ENCODE results near the gene CCNI2. TPM values are rescaled to one million over a fixed set of nuclear protein-coding genes. Genes with fewer than 3 reads are reported as not detected.

CCNI2 gene
- polyA plus RNA-seq, 3 donors from 2014 or later = 0.13 to 1.3 TPM; not detected in 1

GRCh38 chr5:132764051-132764450 is 16.8 kb downstream of the CCNI2 start:
- H3K27me3 Mint-ChIP-seq (ENCODE audit: low read depth in 3 of 3) = peaks cover 0 to 2% (median 1%) of the 10 kb centered on the region in 3 donors
- H3K9me3 Mint-ChIP-seq = no peaks in the 10 kb centered on the region
- no peak overlapping the region for H3K27ac Mint-ChIP-seq

GRCh38 chr5:132764671-132765238 is 17.5 kb downstream of the CCNI2 start:
- Mint-ChIP-seq H3K4me3 (no peak overlapping the region), H3K27ac (no peak overlapping the region)
- DNase-seq = no peak

More at GRCh38 chr5:132764051-132764450, 16.8 kb downstream of the CCNI2 start:
- no peaks in the 10 kb centered on the region for H3K4me1 Mint-ChIP-seq
- no peak for DNase-seq
- peaks cover 0 to 15% (median 0%) of the 10 kb centered on the region in 3 donors for H3K36me3 Mint-ChIP-seq
- H3K4me3 Mint-ChIP-seq = no peak overlapping the region

GRCh38 chr5:132765311-132766019 is 18.2 kb downstream of the CCNI2 start:
- H3K4me1 Mint-ChIP-seq = no peaks in the 10 kb centered on the region
- H3K27me3 Mint-ChIP-seq (ENCODE audit: low read depth in 3 of 3) = peaks cover 0 to 2% (median 1%) of the 10 kb centered on the region in 3 donors
- H3K36me3 Mint-ChIP-seq = peaks cover 0 to 13% (median 0%) of the 10 kb centered on the region in 3 donors
- no peaks in the 10 kb centered on the region for H3K9me3 Mint-ChIP-seq
- DNase-seq = no peak
- no peak overlapping the region for H3K27ac Mint-ChIP-seq
- H3K4me3 Mint-ChIP-seq = no peak overlapping the region

More at GRCh38 chr5:132764671-132765238, 17.5 kb downstream of the CCNI2 start:
- Mint-ChIP-seq H3K9me3 (no peaks in the 10 kb centered on the region), H3K27me3 (ENCODE audit: low read depth in 3 of 3) (peaks cover 0 to 2% (median 1%) of the 10 kb centered on the region in 3 donors), H3K4me1 (no peaks in the 10 kb centered on the region), H3K36me3 (peaks cover 0 to 15% (median 0%) of the 10 kb centered on the region in 3 donors)

- no peaks in the 10 kb centered on the region for H3K4me1 Mint-ChIP-seq
- peaks cover 0 to 7% (median 0%) of the 10 kb centered on the region in 3 donors for H3K36me3 Mint-ChIP-seq
- no peak overlapping the region for H3K27ac Mint-ChIP-seq
- H3K4me3 Mint-ChIP-seq = no peak overlapping the region
- peaks cover 0 to 2% (median 1%) of the 10 kb centered on the region in 3 donors for H3K27me3 Mint-ChIP-seq (ENCODE audit: low read depth in 3 of 3)
- H3K9me3 Mint-ChIP-seq = no peaks in the 10 kb centered on the region
- DNase-seq = no peak
Observed at GRCh38 chr5:132766020-132766805, 19.0 kb downstream of the CCNI2 start.

- peaks cover 0 to 2% (median 1%) of the 10 kb centered on the region in 3 donors for H3K27me3 Mint-ChIP-seq (ENCODE audit: low read depth in 3 of 3)
- no peaks in the 10 kb centered on the region for H3K4me1 Mint-ChIP-seq
- no peak for DNase-seq
- H3K4me3 Mint-ChIP-seq = no peak overlapping the region
- peaks cover 0 to 6% (median 0%) of the 10 kb centered on the region in 3 donors for H3K36me3 Mint-ChIP-seq
- no peaks in the 10 kb centered on the region for H3K9me3 Mint-ChIP-seq
- no peak overlapping the region for H3K27ac Mint-ChIP-seq
Observed at GRCh38 chr5:132766806-132767055, 19.5 kb downstream of the CCNI2 start.

- DNase-seq = no peak
- Mint-ChIP-seq H3K36me3 (peaks cover 0 to 6% (median 0%) of the 10 kb centered on the region in 3 donors), H3K27me3 (ENCODE audit: low read depth in 3 of 3) (peaks cover 0 to 2% (median 1%) of the 10 kb centered on the region in 3 donors), H3K4me3 (no peak overlapping the region), H3K4me1 (no peaks in the 10 kb centered on the region), H3K27ac (no peak overlapping the region), H3K9me3 (no peaks in the 10 kb centered on the region)
Observed at GRCh38 chr5:132767150-132767549, 19.9 kb downstream of the CCNI2 start.

- no peak overlapping the region for H3K4me3 Mint-ChIP-seq
- no peaks in the 10 kb centered on the region for H3K36me3 Mint-ChIP-seq
- H3K27me3 Mint-ChIP-seq (ENCODE audit: low read depth in 3 of 3) = peaks cover 0 to 2% (median 0%) of the 10 kb centered on the region in 3 donors
- no peaks in the 10 kb centered on the region for H3K9me3 Mint-ChIP-seq
- H3K4me1 Mint-ChIP-seq = no peaks in the 10 kb centered on the region
- no peak for DNase-seq
- no peak overlapping the region for H3K27ac Mint-ChIP-seq
Observed at GRCh38 chr5:132768485-132768868, 21.3 kb downstream of the CCNI2 start.

- Mint-ChIP-seq H3K4me3 (no peak overlapping the region), H3K27ac (no peak overlapping the region), H3K27me3 (ENCODE audit: low read depth in 3 of 3) (no peaks in the 10 kb centered on the region), H3K36me3 (no peaks in the 10 kb centered on the region), H3K4me1 (peaks cover under 1 to 5% of the 10 kb centered on the region in 2 donors), H3K9me3 (no peaks in the 10 kb centered on the region)
- DNase-seq = no peak
Observed at GRCh38 chr5:132770476-132771159, 23.4 kb downstream of the CCNI2 start.

GRCh38 chr5:132771503-132771998 is 24.3 kb downstream of the CCNI2 start:
- DNase-seq = no peak
- Mint-ChIP-seq H3K4me3 (no peak overlapping the region), H3K27ac (no peak overlapping the region), H3K36me3 (no peaks in the 10 kb centered on the region), H3K4me1 (peaks cover 6 to 13% of the 10 kb centered on the region in 2 donors), H3K9me3 (no peaks in the 10 kb centered on the region), H3K27me3 (ENCODE audit: low read depth in 3 of 3) (no peaks in the 10 kb centered on the region)

GRCh38 chr5:132772291-132773070 is 25.3 kb downstream of the CCNI2 start:
- Mint-ChIP-seq H3K4me3 (no peak overlapping the region), H3K27me3 (ENCODE audit: low read depth in 3 of 3) (no peaks in the 10 kb centered on the region), H3K4me1 (peaks cover 6 to 13% of the 10 kb centered on the region in 2 donors), H3K36me3 (no peaks in the 10 kb centered on the region), H3K9me3 (no peaks in the 10 kb centered on the region), H3K27ac (no peak overlapping the region)
- no peak for DNase-seq

GRCh38 chr5:132773114-132773513 is 25.9 kb downstream of the CCNI2 start:
- Mint-ChIP-seq H3K27me3 (ENCODE audit: low read depth in 3 of 3) (no peaks in the 10 kb centered on the region), H3K36me3 (no peaks in the 10 kb centered on the region), H3K4me1 (peaks cover 10 to 18% of the 10 kb centered on the region in 2 donors), H3K4me3 (no peak overlapping the region), H3K27ac (no peak overlapping the region), H3K9me3 (no peaks in the 10 kb centered on the region)
- no peak for DNase-seq

GRCh38 chr5:132773601-132774355 is 26.6 kb downstream of the CCNI2 start:
- Mint-ChIP-seq H3K4me3 (no peak overlapping the region), H3K27ac (no peak overlapping the region), H3K4me1 (peaks cover 14 to 25% of the 10 kb centered on the region in 2 donors), H3K36me3 (no peaks in the 10 kb centered on the region), H3K27me3 (ENCODE audit: low read depth in 3 of 3) (peaks cover 0 to 4% (median 1%) of the 10 kb centered on the region in 3 donors), H3K9me3 (no peaks in the 10 kb centered on the region)
- DNase-seq = no peak

Measured in immature natural killer cell (primary cell).